Measurements from ENCODE around the gene SERPINE2. TPM values are rescaled to one million over a fixed set of nuclear protein-coding genes. Genes with fewer than 3 reads are reported as not detected.

The SERPINE2 gene, protein sequence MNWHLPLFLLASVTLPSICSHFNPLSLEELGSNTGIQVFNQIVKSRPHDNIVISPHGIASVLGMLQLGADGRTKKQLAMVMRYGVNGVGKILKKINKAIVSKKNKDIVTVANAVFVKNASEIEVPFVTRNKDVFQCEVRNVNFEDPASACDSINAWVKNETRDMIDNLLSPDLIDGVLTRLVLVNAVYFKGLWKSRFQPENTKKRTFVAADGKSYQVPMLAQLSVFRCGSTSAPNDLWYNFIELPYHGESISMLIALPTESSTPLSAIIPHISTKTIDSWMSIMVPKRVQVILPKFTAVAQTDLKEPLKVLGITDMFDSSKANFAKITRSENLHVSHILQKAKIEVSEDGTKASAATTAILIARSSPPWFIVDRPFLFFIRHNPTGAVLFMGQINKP
- total RNA-seq (1 to 10 TPM in 1 of 2 experiments, under 1 TPM in 1; 0.47 to 1.0 TPM), polyA plus RNA-seq (1 to 10 TPM; 1.5 to 2.0 TPM)

- Histone ChIP-seq H3K27ac (ENCODE audit: low read depth, low read length) (no peak within 1 kb of the TSS), H3K36me3 (ENCODE audit: insufficient read depth, low read length) (no peaks in the 10 kb centered on the region), H3K4me1 (ENCODE audit: insufficient read depth, low read length) (peaks cover 19% of the 10 kb centered on the region), H3K27me3 (ENCODE audit: insufficient read depth, low read length) (peaks cover 12% of the 10 kb centered on the region), H3K4me3 (ENCODE audit: low read length in 2 of 2) (peak within 1 kb of the TSS in 1 of 2 donors; percentile 40), H3K9me3 (ENCODE audit: control insufficient read depth in 1 of 2, low read length in 2 of 2) (no peaks in the 10 kb centered on the region)
- DNase-seq: peak in 4 of 5 donors; percentile 6 to 25 (median 8)
- H3K36me3 Mint-ChIP-seq: no peaks in the 10 kb centered on the region
- CTCF ChIA-PET (ENCODE audit: partially characterized antibody): no interaction called here
- peak within 1 kb of the TSS; percentile 84 to 92 (median 89) for H3K4me3 Mint-ChIP-seq
- H3K27me3 Mint-ChIP-seq: peaks cover 52 to 55% of the 10 kb centered on the region in 2 donors
- intact Hi-C loops (cut with micrococcal nuclease): no loop called here
- POLR2A ChIA-PET (ENCODE audit: partially characterized antibody): no interaction called here
- H3K9me3 Mint-ChIP-seq: peaks cover 0 to 2% (median 0%) of the 10 kb centered on the region in 8 donors
- peak within 1 kb of the TSS in 2 of 7 donors; percentile 30 to 43 for H3K27ac Mint-ChIP-seq
- H3K4me1 Mint-ChIP-seq: peaks cover 8 to 16% (median 12%) of the 10 kb centered on the region in 4 donors
Observed at GRCh38 chr2:224039080-224039769, at the start of gene SERPINE2. TSS of gene SERPINE2 (minus strand) at chr2:224039286. CDS start at chr2:224001900, 37,386 bp downstream.

- Histone ChIP-seq H3K27me3 (ENCODE audit: insufficient read depth, low read length) (no peaks in the 10 kb centered on the region), H3K27ac (ENCODE audit: low read depth, low read length) (no peak overlapping the region), H3K4me3 (ENCODE audit: low read length in 2 of 2) (no peak overlapping the region), H3K4me1 (ENCODE audit: insufficient read depth, low read length) (no peaks in the 10 kb centered on the region), H3K9me3 (ENCODE audit: control insufficient read depth in 1 of 2, low read length in 2 of 2) (no peaks in the 10 kb centered on the region), H3K36me3 (ENCODE audit: insufficient read depth, low read length) (no peaks in the 10 kb centered on the region)
- no peaks in the 10 kb centered on the region for H3K36me3 Mint-ChIP-seq
- peaks cover 0 to 4% of the 10 kb centered on the region in 2 donors for H3K27me3 Mint-ChIP-seq
- no peak for DNase-seq
- H3K9me3 Mint-ChIP-seq: no peaks in the 10 kb centered on the region
- H3K4me1 Mint-ChIP-seq: no peaks in the 10 kb centered on the region
- no peak overlapping the region for H3K27ac Mint-ChIP-seq
- intact Hi-C loops (cut with micrococcal nuclease): no loop called here
- POLR2A ChIA-PET (ENCODE audit: partially characterized antibody): no interaction called here
- H3K4me3 Mint-ChIP-seq: no peak overlapping the region
- CTCF ChIA-PET (ENCODE audit: partially characterized antibody): no interaction called here
Observed at GRCh38 chr2:224086226-224086914, 47.3 kb upstream of the SERPINE2 start.

DNA sequence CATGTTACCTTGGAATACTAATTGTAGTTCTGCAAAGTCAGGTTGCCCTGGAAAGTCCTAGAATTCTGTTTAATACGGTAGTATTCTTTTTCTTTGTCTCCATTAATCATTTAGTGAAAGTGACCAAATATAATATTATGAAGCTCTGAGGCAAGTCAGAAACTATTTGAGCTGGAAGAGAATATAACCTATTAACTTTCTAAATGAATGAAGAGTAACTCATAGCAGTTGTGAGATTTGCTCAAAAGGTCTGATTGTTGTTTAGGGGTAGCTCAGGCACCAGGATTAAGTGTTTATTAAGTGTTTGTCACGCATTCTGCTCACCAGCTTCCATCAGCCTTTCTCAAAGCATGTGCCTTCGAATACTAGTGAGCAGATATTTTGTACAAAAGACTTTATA is 46.7 kb upstream of the SERPINE2 start:
- Histone ChIP-seq H3K9me3 (ENCODE audit: control insufficient read depth in 1 of 2, low read length in 2 of 2) (no peaks in the 10 kb centered on the region), H3K27ac (ENCODE audit: low read depth, low read length) (no peak overlapping the region), H3K27me3 (ENCODE audit: insufficient read depth, low read length) (no peaks in the 10 kb centered on the region), H3K36me3 (ENCODE audit: insufficient read depth, low read length) (no peaks in the 10 kb centered on the region), H3K4me1 (ENCODE audit: insufficient read depth, low read length) (no peaks in the 10 kb centered on the region), H3K4me3 (ENCODE audit: low read length in 2 of 2) (no peak overlapping the region)
- Mint-ChIP-seq H3K27ac (no peak overlapping the region), H3K27me3 (peaks cover 0 to 4% of the 10 kb centered on the region in 2 donors), H3K4me1 (no peaks in the 10 kb centered on the region), H3K9me3 (no peaks in the 10 kb centered on the region), H3K4me3 (no peak overlapping the region), H3K36me3 (no peaks in the 10 kb centered on the region)
- POLR2A ChIA-PET (ENCODE audit: partially characterized antibody): no interaction called here
- CTCF ChIA-PET (ENCODE audit: partially characterized antibody): no interaction called here
- intact Hi-C loops (cut with micrococcal nuclease): no loop called here
- DNase-seq: no peak

DNA sequence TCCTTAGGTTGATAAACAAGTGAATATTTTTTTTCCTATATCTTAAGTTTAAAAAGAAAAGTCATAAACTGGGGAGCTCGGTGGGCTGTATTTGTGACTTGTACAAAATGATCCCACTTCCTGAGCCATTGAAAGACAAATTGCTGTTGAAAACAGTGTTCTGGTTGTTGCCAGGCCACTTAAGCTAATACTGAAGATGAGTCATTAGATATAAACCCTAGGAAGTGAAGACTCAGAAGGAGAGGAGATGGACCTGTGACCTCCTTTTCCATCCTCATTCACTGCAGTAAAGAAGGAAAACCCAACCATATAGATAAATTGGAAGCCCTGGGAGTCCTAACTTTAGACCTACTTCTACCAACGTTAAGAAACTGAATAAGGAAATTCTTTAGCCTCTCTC is 46.2 kb upstream of the SERPINE2 start:
- Histone ChIP-seq H3K9me3 (ENCODE audit: control insufficient read depth in 1 of 2, low read length in 2 of 2) (no peaks in the 10 kb centered on the region), H3K36me3 (ENCODE audit: insufficient read depth, low read length) (no peaks in the 10 kb centered on the region), H3K4me3 (ENCODE audit: low read length in 2 of 2) (no peak overlapping the region), H3K27me3 (ENCODE audit: insufficient read depth, low read length) (no peaks in the 10 kb centered on the region), H3K27ac (ENCODE audit: low read depth, low read length) (no peak overlapping the region), H3K4me1 (ENCODE audit: insufficient read depth, low read length) (no peaks in the 10 kb centered on the region)
- intact Hi-C loops (cut with micrococcal nuclease): no loop called here
- Mint-ChIP-seq H3K27me3 (peaks cover 0 to 4% of the 10 kb centered on the region in 2 donors), H3K4me3 (no peak overlapping the region), H3K36me3 (no peaks in the 10 kb centered on the region), H3K9me3 (no peaks in the 10 kb centered on the region), H3K27ac (no peak overlapping the region), H3K4me1 (no peaks in the 10 kb centered on the region)
- POLR2A ChIA-PET (ENCODE audit: partially characterized antibody): no interaction called here
- CTCF ChIA-PET (ENCODE audit: partially characterized antibody): no interaction called here
- DNase-seq: no peak

- Mint-ChIP-seq H3K9me3 (no peaks in the 10 kb centered on the region), H3K4me3 (no peak overlapping the region), H3K4me1 (no peaks in the 10 kb centered on the region), H3K27ac (no peak overlapping the region), H3K36me3 (no peaks in the 10 kb centered on the region), H3K27me3 (peaks cover 0 to 4% of the 10 kb centered on the region in 2 donors)
- ChIA-PET POLR2A (ENCODE audit: partially characterized antibody) (no interaction called here), CTCF (ENCODE audit: partially characterized antibody) (no interaction called here)
- H3K4me3 ChIP-seq (ENCODE audit: low read length in 2 of 2): no peak overlapping the region
- H3K27me3 ChIP-seq (ENCODE audit: insufficient read depth, low read length): no peaks in the 10 kb centered on the region
- H3K9me3 ChIP-seq (ENCODE audit: control insufficient read depth in 1 of 2, low read length in 2 of 2): no peaks in the 10 kb centered on the region
- no peaks in the 10 kb centered on the region for H3K4me1 ChIP-seq (ENCODE audit: insufficient read depth, low read length)
- no peaks in the 10 kb centered on the region for H3K36me3 ChIP-seq (ENCODE audit: insufficient read depth, low read length)
- intact Hi-C loops (cut with micrococcal nuclease): no loop called here
- H3K27ac ChIP-seq (ENCODE audit: low read depth, low read length): no peak overlapping the region
- DNase-seq: peak in 1 of 5 donors; percentile 38
Observed at GRCh38 chr2:224084266-224084892, 45.3 kb upstream of the SERPINE2 start.

DNA sequence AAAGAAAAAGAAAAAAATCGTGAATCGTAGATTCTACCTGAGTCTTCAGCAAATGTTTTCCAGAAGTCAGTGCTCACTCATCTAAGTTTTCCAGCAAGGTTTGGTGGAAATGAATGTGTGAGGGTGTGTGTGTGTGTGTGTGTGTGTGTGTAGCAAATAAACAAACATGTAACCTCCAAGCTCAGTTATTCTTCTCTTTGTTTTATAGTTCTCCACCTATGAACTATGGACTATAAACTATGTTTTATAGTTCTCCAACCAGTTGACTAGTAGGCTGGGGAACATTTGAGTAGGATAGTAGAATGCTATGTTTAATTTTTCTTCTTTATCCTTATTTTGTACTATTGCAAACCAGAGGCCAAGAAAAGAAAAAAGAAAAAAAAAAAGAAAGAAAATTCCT is 44.6 kb upstream of the SERPINE2 start:
- no peaks in the 10 kb centered on the region for H3K9me3 Mint-ChIP-seq
- intact Hi-C loops (cut with micrococcal nuclease): no loop called here

DNA sequence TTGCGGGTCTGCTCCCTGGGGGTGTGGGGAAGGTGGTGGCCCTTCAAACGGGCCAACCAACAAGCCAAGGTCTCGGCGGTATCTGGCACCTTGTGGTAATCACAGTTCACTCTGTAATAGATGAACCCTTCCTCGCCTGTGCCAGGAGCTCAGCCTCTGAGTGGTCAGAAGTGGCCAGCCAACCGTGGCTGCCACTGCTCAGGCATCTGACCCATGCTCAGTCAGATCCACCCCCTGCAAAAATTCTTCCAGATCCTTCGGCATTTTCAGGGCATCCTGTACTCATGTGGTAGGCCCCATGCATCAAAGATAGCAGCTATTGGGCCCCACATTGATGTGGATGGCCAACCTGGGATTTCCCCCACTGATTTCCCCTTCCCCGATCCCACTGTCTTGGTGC is 39.6 kb upstream of the SERPINE2 start:
- no peak overlapping the region for H3K4me3 ChIP-seq (ENCODE audit: low read length in 2 of 2)
- intact Hi-C loops (cut with micrococcal nuclease): no loop called here
- no peaks in the 10 kb centered on the region for H3K4me1 ChIP-seq (ENCODE audit: insufficient read depth, low read length)
- ChIA-PET CTCF (ENCODE audit: partially characterized antibody) (no interaction called here), POLR2A (ENCODE audit: partially characterized antibody) (no interaction called here)
- H3K36me3 ChIP-seq (ENCODE audit: insufficient read depth, low read length): no peaks in the 10 kb centered on the region
- no peaks in the 10 kb centered on the region for H3K27me3 ChIP-seq (ENCODE audit: insufficient read depth, low read length)
- Mint-ChIP-seq H3K27ac (no peak overlapping the region), H3K4me1 (no peaks in the 10 kb centered on the region), H3K9me3 (no peaks in the 10 kb centered on the region), H3K36me3 (no peaks in the 10 kb centered on the region), H3K4me3 (no peak overlapping the region), H3K27me3 (peaks cover 0 to 2% of the 10 kb centered on the region in 2 donors)
- no peaks in the 10 kb centered on the region for H3K9me3 ChIP-seq (ENCODE audit: control insufficient read depth in 1 of 2, low read length in 2 of 2)
- DNase-seq: no peak
- no peak overlapping the region for H3K27ac ChIP-seq (ENCODE audit: low read depth, low read length)

More for the DNA sequence above, 44.6 kb upstream of the SERPINE2 start:
- ChIA-PET CTCF (ENCODE audit: partially characterized antibody) (no interaction called here), POLR2A (ENCODE audit: partially characterized antibody) (no interaction called here)
- Histone ChIP-seq H3K4me1 (ENCODE audit: insufficient read depth, low read length) (no peaks in the 10 kb centered on the region), H3K9me3 (ENCODE audit: control insufficient read depth in 1 of 2, low read length in 2 of 2) (no peaks in the 10 kb centered on the region), H3K4me3 (ENCODE audit: low read length in 2 of 2) (no peak overlapping the region), H3K36me3 (ENCODE audit: insufficient read depth, low read length) (no peaks in the 10 kb centered on the region), H3K27me3 (ENCODE audit: insufficient read depth, low read length) (no peaks in the 10 kb centered on the region), H3K27ac (ENCODE audit: low read depth, low read length) (no peak overlapping the region)
- Mint-ChIP-seq H3K4me3 (no peak overlapping the region), H3K36me3 (no peaks in the 10 kb centered on the region), H3K4me1 (no peaks in the 10 kb centered on the region), H3K27me3 (peaks cover 0 to 4% of the 10 kb centered on the region in 2 donors), H3K27ac (no peak overlapping the region)
- DNase-seq: no peak
